Thyroid gland (tissue), 4 donors: ENCODE measurements around the gene MRPS14. TPM values are rescaled to one million over a fixed set of nuclear protein-coding genes. Genes with fewer than 3 reads are reported as not detected.
A peak's percentile ranks its signal among the peaks of the same experiment; 100 is the strongest.

Experiments
- DNase-seq, 2 donors: peaks; one replicate each; pipeline ENCODE4 v3.0.0-alpha.2; 2019
- H3K27ac ChIP-seq, 3 donors: fragments of 200-600 bp; sonication (generic); 1 replicate in 2 of 3; 2 replicates in 1 of 3; pipeline ENCODE4 v1.5.1; 2016 to 2019; ENCODE audit warnings: mild to moderate bottlenecking in 1 of 3, moderate library complexity in 1 of 3
- H3K27me3 ChIP-seq: fragments of 200-600 bp; sonication (generic); one replicate; pipeline ENCODE4 v1.5.1; 2019
- H3K36me3 ChIP-seq, 2 donors: fragments of 200-600 bp; sonication (generic); one replicate each; pipeline ENCODE4 v1.5.1; 2016 to 2019
- H3K4me1 ChIP-seq, 2 donors: fragments of 200-600 bp; sonication (generic); one replicate each; pipeline ENCODE4 v1.5.1; 2017 to 2019
- H3K4me3 ChIP-seq, 3 donors: fragments of 200-600 bp; sonication (generic); replicated peaks in 1 of 3; 1 replicate in 2 of 3; 2 replicates in 1 of 3; pipeline ENCODE4 v1.5.1; 2016; ENCODE audit warnings: mild to moderate bottlenecking in 1 of 3
- H3K9me3 ChIP-seq: fragments of 200-600 bp; sonication (generic); one replicate; pipeline ENCODE4 v1.5.1; 2017
- POLR2A ChIP-seq, 2 donors: fragments of 450-650 bp; IDR thresholded peaks; one replicate each; pipeline ENCODE4 v1.6.1; 2017; ENCODE audit warnings: antibody characterized with exemption in 2 of 2, mild to moderate bottlenecking in 2 of 2, moderate library complexity in 1 of 2
- WGBS, 2 donors: methylation state at CpG; one replicate each; pipeline ENCODE4 v1.1.5; 2017; 5-methylcytosine and 5-hydroxymethylcytosine counted together
- intact Hi-C: fragments of 100-400 bp; cut with DNase I; formaldehyde crosslinking; loops from one replicate; pipeline ENCODE4 v1.15.1; 2023
- total RNA-seq, 4 donors: library from RNA; depleted of rRNA; stranded (reverse); fragments of >200 nt; gene quantifications; one replicate each; pipeline ENCODE4 v1.2.3, GENCODE V29; 2016
- TF ChIP-seq, protein P1 (sequence below), 6 experiments: fragments of 200-600 bp in 3 of 6; fragments of 450-650 bp in 3 of 6; sonication (generic) in 3 of 6; IDR thresholded peaks; one replicate each; pipeline ENCODE4 v1.5.1; 2016 to 2019; ENCODE audit warnings: antibody characterized with exemption in 6 of 6, mild to moderate bottlenecking in 2 of 6, inconsistent platforms in 1 of 6, moderate library complexity in 1 of 6

MRPS14 gene
- total RNA-seq, 4 donors from 2014 or later: 30.6 to 43.8 (median 38.4) TPM

DNA sequence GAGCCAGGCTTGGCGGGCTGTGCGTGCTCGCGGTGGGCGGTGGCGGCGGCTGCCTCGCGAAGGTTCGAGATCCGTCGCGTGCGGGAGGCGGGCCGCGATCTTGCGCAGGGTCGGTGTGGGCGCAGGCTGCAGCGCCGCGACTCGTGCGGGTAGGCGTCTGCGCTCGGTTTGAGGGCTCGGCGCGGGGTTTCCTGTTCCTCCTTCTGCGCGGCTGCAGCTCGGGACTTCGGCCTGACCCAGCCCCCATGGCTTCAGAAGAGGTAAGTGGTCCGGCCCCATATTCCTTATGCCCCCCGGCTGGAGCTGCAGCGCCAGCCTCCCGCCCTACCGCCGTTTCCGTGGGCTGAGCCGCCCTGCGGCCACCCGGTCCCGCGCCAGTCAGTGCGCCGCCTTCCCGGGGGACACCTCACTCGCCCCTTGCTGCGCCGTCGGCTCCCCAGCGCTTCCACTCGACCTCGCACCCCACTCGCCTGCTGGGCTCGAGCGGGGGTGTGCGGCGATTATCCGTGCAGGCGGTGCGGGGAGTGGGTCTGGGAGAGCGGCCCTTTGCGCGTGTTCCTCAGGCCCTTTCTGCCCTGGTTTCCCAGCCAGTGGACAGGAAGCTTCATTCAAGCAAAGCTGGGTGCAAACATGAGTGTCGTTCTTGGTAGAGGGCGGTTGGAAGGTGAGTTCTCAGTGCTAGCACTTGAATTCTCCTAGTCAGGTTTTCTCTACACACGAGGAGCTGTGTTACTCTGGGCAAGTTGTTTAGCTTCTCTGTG lies 23.1 kb downstream of the MRPS14 start, which contains the start of gene CACYBP:
Gene CACYBP (plus strand): TSS at position 12 of the 761 bp plus-strand sequence. CDS start 234 bp downstream, at position 246.
- H3K27ac ChIP-seq: peak within 1 kb of the TSS; percentile 97 to 99 (median 97)
- 0% methylated on average over 16 to 57 of the region's 71 CpGs for WGBS, 2 donors
- H3K4me3 ChIP-seq: peak within 1 kb of the TSS; percentile 78 to 93 (median 91)
- no peaks in the 10 kb centered on the region for H3K36me3 ChIP-seq
- TF ChIP-seq POLR2A (IDR thresholded peaks at IDR 0.05): peak; percentile 48 to 64
- TF ChIP-seq, protein P1, sequence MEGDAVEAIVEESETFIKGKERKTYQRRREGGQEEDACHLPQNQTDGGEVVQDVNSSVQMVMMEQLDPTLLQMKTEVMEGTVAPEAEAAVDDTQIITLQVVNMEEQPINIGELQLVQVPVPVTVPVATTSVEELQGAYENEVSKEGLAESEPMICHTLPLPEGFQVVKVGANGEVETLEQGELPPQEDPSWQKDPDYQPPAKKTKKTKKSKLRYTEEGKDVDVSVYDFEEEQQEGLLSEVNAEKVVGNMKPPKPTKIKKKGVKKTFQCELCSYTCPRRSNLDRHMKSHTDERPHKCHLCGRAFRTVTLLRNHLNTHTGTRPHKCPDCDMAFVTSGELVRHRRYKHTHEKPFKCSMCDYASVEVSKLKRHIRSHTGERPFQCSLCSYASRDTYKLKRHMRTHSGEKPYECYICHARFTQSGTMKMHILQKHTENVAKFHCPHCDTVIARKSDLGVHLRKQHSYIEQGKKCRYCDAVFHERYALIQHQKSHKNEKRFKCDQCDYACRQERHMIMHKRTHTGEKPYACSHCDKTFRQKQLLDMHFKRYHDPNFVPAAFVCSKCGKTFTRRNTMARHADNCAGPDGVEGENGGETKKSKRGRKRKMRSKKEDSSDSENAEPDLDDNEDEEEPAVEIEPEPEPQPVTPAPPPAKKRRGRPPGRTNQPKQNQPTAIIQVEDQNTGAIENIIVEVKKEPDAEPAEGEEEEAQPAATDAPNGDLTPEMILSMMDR (IDR thresholded peaks at IDR 0.05): no peak
- H3K9me3 ChIP-seq: no peaks in the 10 kb centered on the region
- H3K4me1 ChIP-seq: peaks cover 18 to 29% of the 10 kb centered on the region in 2 donors
- intact Hi-C loops: no loop called here
- H3K27me3 ChIP-seq: no peaks in the 10 kb centered on the region
- peak; percentile 47 to 53 for DNase-seq

DNA sequence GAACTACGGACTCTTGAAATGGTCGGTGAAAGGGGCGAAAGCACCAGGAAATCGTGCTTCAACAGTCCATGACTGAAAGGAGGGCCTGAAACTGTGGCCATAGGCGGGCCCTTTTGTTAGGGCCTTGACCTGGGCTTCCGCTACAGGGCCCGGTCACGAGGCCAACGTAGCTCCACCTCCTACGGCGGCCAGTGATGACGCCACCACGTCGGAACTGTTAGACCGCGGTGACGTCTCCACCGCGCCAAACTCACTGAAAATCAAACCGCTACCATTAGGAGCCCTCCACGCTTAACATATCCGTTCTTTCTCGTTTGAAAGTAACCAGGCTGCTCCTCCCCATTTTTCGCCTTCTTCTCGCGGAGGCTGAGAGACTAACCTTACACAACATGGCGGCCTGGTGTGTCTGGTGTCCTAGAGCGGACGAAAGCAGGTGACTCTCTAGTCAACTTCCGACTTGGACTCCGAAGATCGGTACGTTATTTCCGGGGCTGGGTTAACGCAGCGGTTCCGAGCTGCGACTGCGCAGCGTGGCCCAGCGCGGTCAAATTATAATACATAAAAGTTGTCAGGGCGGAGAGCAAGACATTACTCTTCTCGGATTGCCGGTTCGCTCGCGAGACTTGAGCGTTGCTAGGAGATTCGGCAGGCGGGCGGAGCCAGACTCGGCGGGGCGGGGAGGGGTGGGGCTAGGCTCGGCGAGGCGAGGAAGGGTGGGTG lies 23.8 kb downstream of the MRPS14 start:
- intact Hi-C loops: no loop called here
- no peaks in the 10 kb centered on the region for H3K9me3 ChIP-seq
- peak; percentile 66 to 96 for TF ChIP-seq POLR2A (IDR thresholded peaks at IDR 0.05)
- TF ChIP-seq, protein P1 (IDR thresholded peaks at IDR 0.05): no peak
- H3K36me3 ChIP-seq: no peaks in the 10 kb centered on the region
- H3K4me1 ChIP-seq: peaks cover 18 to 29% of the 10 kb centered on the region in 2 donors
- peak overlapping the region; percentile 41 to 93 (median 91) for H3K4me3 ChIP-seq
- 0 to 2% methylated on average over 18 to 44 of the region's 58 CpGs for WGBS, 2 donors
- H3K27ac ChIP-seq: peak overlapping the region; percentile 97 to 99 (median 97)
- DNase-seq: peak; percentile 96 to 97
- H3K27me3 ChIP-seq: no peaks in the 10 kb centered on the region

DNA sequence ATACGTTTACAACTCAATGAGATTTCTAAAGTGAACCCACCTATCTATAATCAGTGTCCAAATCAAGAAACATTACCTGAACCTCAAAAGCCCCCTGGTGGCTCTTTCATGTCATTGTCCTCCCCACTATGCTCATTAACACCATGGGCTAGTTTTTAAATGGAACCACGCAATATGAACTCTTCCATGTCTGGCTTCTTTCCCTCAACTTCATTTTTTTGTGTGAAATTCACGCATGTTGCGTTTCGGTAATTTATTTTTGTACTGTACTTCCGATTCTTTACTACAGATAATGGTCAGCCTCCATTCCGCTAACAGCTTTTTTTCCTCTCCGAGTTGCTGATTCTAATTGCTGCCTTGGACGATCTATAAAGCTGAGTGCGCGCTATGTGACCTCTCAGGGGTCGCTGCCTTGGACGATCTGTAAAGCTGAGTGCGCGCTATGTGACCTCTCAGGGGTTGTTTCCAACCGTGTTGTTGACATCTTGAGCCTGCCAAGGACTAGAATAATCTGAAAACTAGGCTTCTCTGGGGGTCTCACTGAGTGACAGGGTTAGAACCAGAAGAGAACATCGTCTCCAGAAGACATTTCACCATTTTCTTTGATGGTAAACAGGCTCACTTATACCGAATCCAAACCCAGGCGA lies 24.5 kb downstream of the MRPS14 start:
- intact Hi-C loops: no loop called here
- peak overlapping the region; percentile 39 to 58 (median 41) for H3K4me3 ChIP-seq
- H3K27ac ChIP-seq: peak overlapping the region; percentile 97 to 99 (median 97)
- no peaks in the 10 kb centered on the region for H3K36me3 ChIP-seq
- WGBS, 2 donors: 10% methylated on average over 19 of the region's 19 CpGs
- TF ChIP-seq, protein P1 (IDR thresholded peaks at IDR 0.05): peak; percentile 43 to 87 (median 66)
- TF ChIP-seq POLR2A (IDR thresholded peaks at IDR 0.05): no peak
- peaks cover 18 to 29% of the 10 kb centered on the region in 2 donors for H3K4me1 ChIP-seq
- H3K9me3 ChIP-seq: no peaks in the 10 kb centered on the region
- no peaks in the 10 kb centered on the region for H3K27me3 ChIP-seq
- peak; percentile 14 to 27 for DNase-seq

DNA sequence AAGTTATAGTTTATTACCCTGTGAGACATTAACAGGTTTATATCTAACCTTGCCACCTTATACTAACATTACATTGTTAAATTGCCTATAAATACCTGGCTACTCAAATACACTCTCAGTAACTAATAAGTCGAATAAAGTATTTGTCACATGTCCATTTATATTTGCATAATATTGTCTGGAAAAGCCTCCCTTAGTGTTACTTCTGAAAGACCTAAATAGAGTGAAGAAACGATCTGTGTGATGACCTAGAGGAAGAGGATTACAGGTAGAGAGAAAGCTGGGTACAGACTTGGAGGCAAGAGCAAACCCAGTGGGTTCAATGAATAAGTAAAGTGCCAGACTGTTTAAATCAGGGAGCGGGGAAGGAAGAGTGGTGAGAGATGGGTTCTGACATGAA lies 26.2 kb downstream of the MRPS14 start:
- Histone ChIP-seq H3K9me3 (no peaks in the 10 kb centered on the region), H3K4me1 (peaks cover 9 to 18% of the 10 kb centered on the region in 2 donors), H3K4me3 (no peak overlapping the region), H3K36me3 (no peaks in the 10 kb centered on the region), H3K27ac (no peak overlapping the region), H3K27me3 (no peaks in the 10 kb centered on the region)
- WGBS, 2 donors: 95 to 96% methylated on average over 3 of the region's 3 CpGs
- TF ChIP-seq POLR2A (IDR thresholded peaks at IDR 0.05): no peak
- TF ChIP-seq, protein P1 (IDR thresholded peaks at IDR 0.05): no peak
- intact Hi-C loops: no loop called here
- DNase-seq: no peak
